GM18907 (cell line): ENCODE data around the gene SLC7A5.
A peak's percentile ranks its signal among the peaks of the same experiment; 100 is the strongest.
"Not testable (repeated sequence)": the region's sequence is repeated elsewhere in the genome, so short reads cannot be mapped to it uniquely, and the experiment has no call there.

ENCODE experiments used
- ATAC-seq: cut with Tn5 transposase; IDR thresholded peaks from one replicate; pipeline ENCODE4 v1.9.1; 2021; ENCODE audit warnings: mild to moderate bottlenecking, moderate library complexity; ENCODE audit not compliant: unreplicated experiment

SLC7A5 gene

GRCh38 chr16:87824016-87824990 is 45.0 kb downstream of the SLC7A5 start:
- ATAC-seq = no peak

- ATAC-seq = no peak
Measured at GRCh38 chr16:87823181-87823929, 46.0 kb downstream of the SLC7A5 start.

- no peak for ATAC-seq
Measured at GRCh38 chr16:87822108-87822970, 47.0 kb downstream of the SLC7A5 start.

- ATAC-seq = no peak
Measured at GRCh38 chr16:87821376-87822107, 47.8 kb downstream of the SLC7A5 start.

GRCh38 chr16:87819983-87820382 is 49.3 kb downstream of the SLC7A5 start:
- ATAC-seq = no peak

GRCh38 chr16:87819282-87819681 is 50.0 kb downstream of the SLC7A5 start:
- ATAC-seq = no peak

GRCh38 chr16:87818533-87819161 is 50.7 kb downstream of the SLC7A5 start:
- no peak for ATAC-seq

GRCh38 chr16:87817910-87818309 is 51.4 kb downstream of the SLC7A5 start:
- no peak for ATAC-seq

- not testable (repeated sequence) for ATAC-seq
Measured at GRCh38 chr16:87817370-87817769, 51.9 kb downstream of the SLC7A5 start.

- no peak for ATAC-seq
Measured at GRCh38 chr16:87816507-87817100, 52.7 kb downstream of the SLC7A5 start.

GRCh38 chr16:87815567-87815966 is 53.7 kb downstream of the SLC7A5 start:
- no peak for ATAC-seq

GRCh38 chr16:87812200-87812656 is 57.1 kb downstream of the SLC7A5 start:
- ATAC-seq = no peak

GRCh38 chr16:87811454-87811853 is 57.9 kb downstream of the SLC7A5 start:
- ATAC-seq = not testable (repeated sequence)

GRCh38 chr16:87809150-87809902 is 60.0 kb downstream of the SLC7A5 start:
- ATAC-seq = peak; percentile 58

GRCh38 chr16:87808108-87808507 is 61.2 kb downstream of the SLC7A5 start:
- ATAC-seq = no peak

GRCh38 chr16:87806641-87807546 is 62.4 kb downstream of the SLC7A5 start:
- no peak for ATAC-seq

GRCh38 chr16:87806261-87806640 is 63.1 kb downstream of the SLC7A5 start:
- no peak for ATAC-seq

- ATAC-seq = no peak
Measured at GRCh38 chr16:87803385-87803784, 65.9 kb downstream of the SLC7A5 start.
